Keratinocyte (primary cell): ENCODE data around the gene SRSF5.

Experiments used
- CTCF ChIP-seq, 3 experiments: IDR thresholded peaks in 1 of 3; conservative IDR thresholded peaks in 1 of 3; optimal IDR thresholded peaks in 1 of 3; 2 replicates in 2 of 3; 3 replicates in 1 of 3; pipeline versions ENCODE3 to v1.5.1; 2011; ENCODE audit warnings: low read length in 3 of 3, mild to moderate bottlenecking in 3 of 3, moderate library complexity in 2 of 3, control low read depth in 1 of 3, inconsistent platforms in 1 of 3; ENCODE audit not compliant: insufficient read depth in 2 of 3; ENCODE audit errors: extremely low read depth in 1 of 3
- EZH2 ChIP-seq: IDR thresholded peaks from one replicate; pipeline ENCODE4 v1.6.1; 2012; ENCODE audit warnings: inconsistent platforms, mild to moderate bottlenecking, low read length, moderate library complexity

GRCh38 chr14:69741055-69741454 is 25.9 kb upstream of the SRSF5 start:
- no peak for TF ChIP-seq CTCF (optimal IDR thresholded peaks at IDR 0.05 in 1 of 3, IDR thresholded peaks at IDR 0.05 in 1 of 3, conservative IDR thresholded peaks at IDR 0.05 in 1 of 3; ENCODE audit: extremely low read depth in 1 of 3, insufficient read depth in 2 of 3, low read length in 3 of 3)
- TF ChIP-seq EZH2, result no peak
